ENCODE measurements around the gene EIF4G1.

Gene EIF4G1

GRCh38 chr3:184307915-184308314 lies 6.5 kb upstream of the EIF4G1 start:
- DNase-seq (ENCODE audit: low spot score): no peak

GRCh38 chr3:184308744-184309143 lies 5.7 kb upstream of the EIF4G1 start:
- no peak for DNase-seq (ENCODE audit: low spot score)

DNA sequence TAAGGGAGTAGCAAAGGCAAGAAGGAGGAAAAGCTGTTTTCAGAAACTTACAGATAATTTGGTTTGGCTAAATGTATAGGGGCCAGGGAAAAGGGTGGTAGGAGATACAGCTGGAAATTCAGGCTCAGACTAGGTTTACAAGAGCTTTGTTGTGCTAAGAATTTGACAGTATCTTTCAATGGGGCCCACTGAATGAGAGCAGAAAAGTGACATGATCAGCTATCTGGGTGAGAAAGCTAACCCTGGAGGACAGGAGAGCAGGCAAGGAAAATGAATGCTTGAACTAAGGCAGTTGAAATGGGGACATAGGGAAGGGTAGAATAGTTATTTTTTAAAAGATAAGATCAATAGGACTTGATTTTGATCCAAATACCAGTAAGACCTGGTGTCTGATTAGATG lies 2.8 kb upstream of the EIF4G1 start:
- no peak for DNase-seq (ENCODE audit: low spot score)

GRCh38 chr3:184314700-184315542 lies 515 bp downstream of the EIF4G1 start:
- DNase-seq (ENCODE audit: low spot score): peak; percentile 56

- no peak for DNase-seq (ENCODE audit: low spot score)
Measured at GRCh38 chr3:184315543-184315867, 1.1 kb downstream of the EIF4G1 start.

GRCh38 chr3:184315871-184316661 lies 1.7 kb downstream of the EIF4G1 start:
- no peak for DNase-seq (ENCODE audit: low spot score)

- DNase-seq (ENCODE audit: low spot score): no peak
Measured at GRCh38 chr3:184316792-184317191, 2.4 kb downstream of the EIF4G1 start.

- DNase-seq (ENCODE audit: low spot score): no peak
Measured at GRCh38 chr3:184317201-184317600, 2.8 kb downstream of the EIF4G1 start.

- DNase-seq (ENCODE audit: low spot score): peak; percentile 96
Measured at GRCh38 chr3:184320104-184320445, 5.7 kb downstream of the EIF4G1 start.

- no peak for DNase-seq (ENCODE audit: low spot score)
Measured at GRCh38 chr3:184321666-184322065, 7.3 kb downstream of the EIF4G1 start.

DNA sequence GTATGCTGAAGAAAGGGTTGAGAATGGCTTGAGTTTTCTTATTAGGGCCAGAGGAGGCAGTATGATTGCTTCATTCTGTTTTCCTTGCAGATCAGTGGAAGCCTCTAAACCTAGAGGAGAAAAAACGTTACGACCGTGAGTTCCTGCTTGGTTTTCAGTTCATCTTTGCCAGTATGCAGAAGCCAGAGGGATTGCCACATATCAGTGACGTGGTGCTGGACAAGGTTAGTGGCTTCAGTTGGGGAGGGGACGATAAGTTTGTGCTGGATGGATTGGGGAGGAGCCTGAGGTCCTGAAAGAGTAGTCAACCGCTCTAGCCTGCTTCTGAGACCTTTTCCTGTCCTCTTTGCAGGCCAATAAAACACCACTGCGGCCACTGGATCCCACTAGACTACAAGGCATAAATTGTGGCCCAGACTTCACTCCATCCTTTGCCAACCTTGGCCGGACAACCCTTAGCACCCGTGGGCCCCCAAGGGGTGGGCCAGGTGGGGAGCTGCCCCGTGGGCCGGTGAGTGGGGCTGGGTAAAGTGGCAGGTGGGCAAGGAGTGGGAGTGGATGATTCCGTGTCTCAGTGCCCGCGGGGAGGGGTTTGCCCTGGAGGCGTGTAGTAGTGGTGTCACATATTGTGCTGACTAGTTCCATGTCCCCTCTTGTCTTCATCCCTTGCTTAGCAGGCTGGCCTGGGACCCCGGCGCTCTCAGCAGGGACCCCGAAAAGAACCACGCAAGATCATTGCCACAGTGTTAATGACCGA lies 8.5 kb downstream of the EIF4G1 start:
- no peak for DNase-seq (ENCODE audit: low spot score)

DNA sequence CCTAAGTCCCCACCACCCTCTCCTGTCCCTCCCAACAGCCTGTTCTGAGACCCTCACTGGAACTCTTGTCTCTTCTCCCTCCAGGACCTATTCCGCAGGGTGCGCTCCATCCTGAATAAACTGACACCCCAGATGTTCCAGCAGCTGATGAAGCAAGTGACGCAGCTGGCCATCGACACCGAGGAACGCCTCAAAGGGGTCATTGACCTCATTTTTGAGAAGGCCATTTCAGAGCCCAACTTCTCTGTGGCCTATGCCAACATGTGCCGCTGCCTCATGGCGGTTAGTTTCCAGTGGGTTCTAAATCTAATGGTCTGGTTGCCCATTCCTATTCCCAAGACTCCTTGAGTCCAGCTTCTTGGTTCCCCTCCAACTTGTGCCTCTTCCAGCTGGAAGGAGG lies 9.3 kb downstream of the EIF4G1 start:
- no peak for DNase-seq (ENCODE audit: low spot score)

GRCh38 chr3:184325269-184325668 lies 10.9 kb downstream of the EIF4G1 start:
- no peak for DNase-seq (ENCODE audit: low spot score)

DNA sequence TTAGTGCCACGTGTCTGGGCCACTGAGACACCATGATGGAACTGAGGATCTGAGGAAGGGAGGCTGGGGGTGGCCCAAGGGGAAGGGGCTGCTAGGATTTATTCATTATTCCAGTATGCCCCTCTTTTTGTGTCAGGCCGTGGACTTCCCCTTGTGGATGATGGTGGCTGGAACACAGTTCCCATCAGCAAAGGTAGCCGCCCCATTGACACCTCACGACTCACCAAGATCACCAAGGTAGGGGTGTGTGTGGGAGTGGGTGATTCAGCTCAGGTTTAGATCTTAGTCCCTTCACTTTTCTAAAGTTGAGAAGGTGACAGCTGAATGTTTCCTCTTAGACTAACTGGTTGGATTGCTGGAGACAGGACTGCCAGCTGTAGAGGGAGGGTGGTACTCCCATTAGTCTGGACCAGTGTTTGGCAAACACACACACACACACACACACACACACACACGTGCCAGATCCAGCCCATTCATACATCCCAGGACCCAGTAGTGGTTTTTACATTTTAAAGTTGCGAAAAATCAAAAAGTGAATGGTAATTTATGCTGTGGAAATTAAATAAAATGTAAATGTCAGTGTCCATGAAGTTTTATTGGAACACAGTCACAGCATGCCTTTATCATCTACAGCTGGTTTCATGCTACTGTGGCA lies 11.4 kb downstream of the EIF4G1 start:
- no peak for DNase-seq (ENCODE audit: low spot score)

GRCh38 chr3:184327171-184327570 lies 12.8 kb downstream of the EIF4G1 start:
- DNase-seq (ENCODE audit: low spot score): no peak

DNA sequence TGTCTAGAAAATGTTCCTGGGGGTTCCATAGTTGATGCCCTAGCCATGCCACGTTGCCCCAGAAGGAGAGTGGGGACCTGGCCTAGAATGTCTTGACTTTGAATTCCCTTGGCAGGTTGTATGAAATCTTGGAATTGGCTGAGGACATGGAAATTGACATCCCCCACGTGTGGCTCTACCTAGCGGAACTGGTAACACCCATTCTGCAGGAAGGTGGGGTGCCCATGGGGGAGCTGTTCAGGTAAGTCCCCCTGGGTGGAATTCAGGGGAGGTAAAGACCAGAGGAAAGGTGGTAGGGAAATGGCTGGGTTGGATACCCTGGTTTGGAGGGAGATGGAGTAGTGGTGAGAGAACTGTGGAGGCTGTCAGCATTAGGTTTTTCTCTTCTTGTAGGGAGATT lies 14.1 kb downstream of the EIF4G1 start:
- no peak for DNase-seq (ENCODE audit: low spot score)

DNA sequence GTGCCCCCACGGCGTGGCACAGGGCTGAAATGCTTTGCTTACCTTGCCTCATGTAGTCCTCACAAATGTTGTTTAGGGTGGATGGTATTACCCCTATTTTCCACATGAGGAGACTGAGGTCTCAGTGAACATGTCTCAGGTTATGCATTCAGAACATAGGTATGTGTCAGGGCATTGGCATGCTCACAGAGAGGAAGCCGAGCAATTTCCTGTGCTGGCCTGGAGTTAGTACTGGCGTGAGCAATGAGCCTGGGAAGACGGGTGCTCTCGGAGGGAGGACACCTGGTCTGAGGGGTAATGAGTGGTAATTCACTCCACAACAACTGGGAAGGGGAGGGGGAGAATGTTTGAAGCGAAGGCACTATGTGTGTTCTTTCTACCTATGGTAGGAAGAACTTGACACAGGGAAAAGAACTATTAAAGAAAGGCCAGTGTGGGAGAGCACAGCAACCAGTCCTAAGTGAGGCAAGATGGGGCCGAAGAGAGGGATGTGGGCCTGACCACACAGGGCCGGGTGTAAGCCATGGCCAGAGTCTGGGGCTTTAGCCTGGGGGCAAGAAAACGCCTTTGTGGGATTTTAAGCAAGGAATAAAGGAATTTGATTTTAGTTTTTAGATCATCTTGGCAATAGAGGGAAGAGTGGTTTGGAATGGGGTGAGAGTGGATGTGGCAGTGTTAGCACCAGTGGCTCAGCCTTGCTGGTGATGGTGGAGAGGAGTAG lies 18.1 kb downstream of the EIF4G1 start:
- no peak for DNase-seq (ENCODE audit: low spot score)

DNA sequence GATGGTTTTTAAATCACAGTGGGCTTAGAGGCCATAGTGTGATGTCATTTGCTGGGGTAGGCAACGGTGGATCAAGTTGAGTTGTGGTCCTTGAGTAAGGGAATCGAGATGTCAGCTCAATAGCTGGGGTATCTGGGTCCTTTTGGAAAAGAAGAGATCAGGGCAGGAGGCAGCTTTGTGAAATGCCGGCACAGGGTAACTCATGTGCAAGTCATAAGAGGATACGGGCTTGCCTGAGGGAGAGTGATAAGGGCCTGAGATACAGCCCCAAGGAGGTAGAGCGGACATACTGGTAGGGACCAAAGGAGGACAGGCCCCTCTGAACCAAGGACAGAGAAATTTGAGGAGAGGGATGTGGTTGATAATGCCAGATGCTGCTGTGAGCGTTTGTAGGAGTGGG lies 18.8 kb downstream of the EIF4G1 start:
- no peak for DNase-seq (ENCODE audit: low spot score)

DNA sequence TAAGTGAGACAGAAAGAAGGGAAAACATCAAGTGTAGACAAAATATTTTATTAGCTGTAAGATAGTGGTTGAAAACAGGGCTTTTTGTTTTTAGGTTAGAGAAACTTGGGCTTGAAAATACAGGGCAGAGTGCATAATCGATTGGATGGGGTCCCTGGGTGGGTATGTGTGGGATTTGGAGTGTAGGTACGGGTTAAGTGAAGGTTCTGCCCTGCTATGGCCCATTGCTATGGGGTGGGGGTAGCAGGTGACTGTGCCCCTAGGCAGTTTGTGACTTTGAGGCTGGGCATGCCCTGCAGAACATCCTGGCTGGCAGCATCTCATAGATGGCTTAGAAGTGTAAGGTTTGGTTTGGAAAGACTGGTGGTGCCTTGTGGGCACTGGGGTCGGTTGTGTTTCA lies 19.3 kb downstream of the EIF4G1 start:
- DNase-seq (ENCODE audit: low spot score): no peak

DNA sequence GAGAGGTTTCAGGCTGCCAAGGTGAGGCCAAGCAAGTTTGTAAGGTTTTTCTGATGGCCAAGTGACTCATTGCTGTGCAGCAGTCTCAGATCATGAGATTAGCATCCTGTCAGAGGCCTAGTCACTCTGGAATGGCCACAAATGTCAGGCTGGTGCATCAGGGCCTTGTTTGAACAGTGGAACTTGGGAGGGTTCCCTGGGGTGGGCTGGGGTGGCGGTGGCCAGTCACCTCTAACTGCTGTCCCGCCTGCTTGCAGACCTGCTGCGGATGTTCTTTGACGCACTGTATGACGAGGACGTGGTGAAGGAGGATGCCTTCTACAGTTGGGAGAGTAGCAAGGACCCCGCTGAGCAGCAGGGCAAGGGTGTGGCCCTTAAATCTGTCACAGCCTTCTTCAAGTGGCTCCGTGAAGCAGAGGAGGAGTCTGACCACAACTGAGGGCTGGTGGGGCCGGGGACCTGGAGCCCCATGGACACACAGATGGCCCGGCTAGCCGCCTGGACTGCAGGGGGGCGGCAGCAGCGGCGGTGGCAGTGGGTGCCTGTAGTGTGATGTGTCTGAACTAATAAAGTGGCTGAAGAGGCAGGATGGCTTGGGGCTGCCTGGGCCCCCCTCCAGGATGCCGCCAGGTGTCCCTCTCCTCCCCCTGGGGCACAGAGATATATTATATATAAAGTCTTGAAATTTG lies 20.2 kb downstream of the EIF4G1 start:
- DNase-seq (ENCODE audit: low spot score): no peak

- DNase-seq (ENCODE audit: low spot score): no peak
Measured at GRCh38 chr3:184335291-184335660, 20.9 kb downstream of the EIF4G1 start.

Measured in Ammon's horn (tissue), 1 donor.